GM12878 (cell line): ENCODE measurements around the gene SFMBT1. TPM values are rescaled to one million over a fixed set of nuclear protein-coding genes. Genes with fewer than 3 reads are reported as not detected.

Experiments used
- ATAC-seq: fragments of 200-7000 bp; cut with Tn5 transposase; 3 replicates; pipeline ENCODE4 v1.9.1; 2020; ENCODE audit warnings: mild to moderate bottlenecking, moderate library complexity
- BruUV-seq: library from RNA; stranded (reverse); fragments of 400-500 nt; replicated peaks from 2 replicates; lab custom pipeline; 2021; lab: Mats Ljungman, UMichigan
- CTCF ChIA-PET: fragments of 300-600 bp; sonication (Branson Sonifier 250); formaldehyde crosslinking; extraction: SDS; loops from one replicate; lab custom pipeline; 2021; ENCODE audit warnings: inconsistent platforms; lab: Yijun Ruan, JAX
- POLR2A ChIA-PET: fragments of 350-600 bp; formaldehyde crosslinking; extraction: SDS; loops from one replicate; lab custom pipeline; 2021; ENCODE audit warnings: inconsistent platforms; lab: Charles Lee
- RAD21 ChIA-PET: fragments of 300-600 bp; sonication (Branson Sonifier 250); formaldehyde crosslinking; loops from one replicate; lab custom pipeline; 2023; ENCODE audit warnings: antibody characterized with exemption; ENCODE audit not compliant: unreplicated experiment; lab: Charles Lee
- SMC1A ChIA-PET: fragments of 300-600 bp; sonication (Branson Sonifier 250); formaldehyde crosslinking; loops from one replicate; lab custom pipeline; 2023; ENCODE audit not compliant: unreplicated experiment, uncharacterized antibody; lab: Charles Lee
- DNase-seq: peaks from one replicate; pipeline ENCODE4 v3.0.0-alpha.2; 2011; ENCODE audit warnings: low read depth, low spot score
- FAIRE-seq: peaks from 3 replicates; lab custom pipeline; 2011; peaks lifted over from hg19 to GRCh38; lab: Jason Lieb, UNC
- H2AFZ ChIP-seq: 2 replicates; pipeline ENCODE4 v1.6.0; 2011; ENCODE audit warnings: low read depth, low read length, control low read depth; ENCODE audit not compliant: control insufficient read depth
- H3K27ac ChIP-seq: 2 replicates; pipeline ENCODE4 v1.5.1; 2011; ENCODE audit warnings: control low read depth; ENCODE audit not compliant: control insufficient read depth, insufficient read depth
- H3K27me3 ChIP-seq, 2 experiments: replicated peaks in 1 of 2; 2 replicates each; pipeline versions ENCODE4 v1.6.0 to v1.6.1; 2011; ENCODE audit warnings: low read length in 1 of 2; ENCODE audit not compliant: control insufficient read depth in 2 of 2, insufficient read depth in 2 of 2
- H3K36me3 ChIP-seq, 2 experiments: 2 replicates each; pipeline ENCODE4 v1.5.1; 2011; ENCODE audit warnings: low read length in 1 of 2; ENCODE audit not compliant: control insufficient read depth in 2 of 2, insufficient read depth in 2 of 2
- H3K4me1 ChIP-seq: 2 replicates; pipeline ENCODE4 v1.6.1; 2011; ENCODE audit warnings: mild to moderate bottlenecking, low read length, moderate library complexity, mixed read lengths; ENCODE audit not compliant: control insufficient read depth, insufficient read depth
- H3K4me2 ChIP-seq: 2 replicates; pipeline ENCODE4 v1.6.0; 2011; ENCODE audit warnings: control low read depth; ENCODE audit not compliant: control insufficient read depth, insufficient read depth
- H3K4me3 ChIP-seq: fragments of 200-600 bp; sonication (generic); 2 replicates; pipeline ENCODE4 v1.5.1; 2016
- H3K79me2 ChIP-seq: 2 replicates; pipeline ENCODE4 v1.6.0; 2011; ENCODE audit warnings: low read length; ENCODE audit not compliant: control insufficient read depth, insufficient read depth
- H3K9ac ChIP-seq: 2 replicates; pipeline ENCODE4 v1.8.0; 2011; ENCODE audit warnings: low read length, control low read depth, mixed read lengths; ENCODE audit not compliant: control insufficient read depth, insufficient read depth
- H3K9me3 ChIP-seq: replicated peaks from 3 replicates; pipeline ENCODE4 v1.5.1; 2011; ENCODE audit warnings: mild to moderate bottlenecking, low read length; ENCODE audit not compliant: control insufficient read depth, insufficient read depth
- H4K20me1 ChIP-seq: 2 replicates; pipeline ENCODE4 v1.6.0; 2011; ENCODE audit not compliant: control insufficient read depth, insufficient read depth
- BCL11A ChIP-seq: IDR thresholded peaks from 2 replicates; pipeline ENCODE4 v1.6.1; 2011; ENCODE audit warnings: low read depth, low read length
- CHD2 ChIP-seq: IDR thresholded peaks from 2 replicates; pipeline ENCODE4 v1.6.1; 2011; ENCODE audit warnings: low read depth, low read length, improper control_type of control experiment, borderline replicate concordance
- EED ChIP-seq: sonication (generic); IDR thresholded peaks from 2 replicates; pipeline ENCODE4 v1.6.1; 2016; ENCODE audit warnings: antibody characterized with exemption, low read depth
- EGR1 ChIP-seq, 2 experiments: IDR thresholded peaks; 1 replicate in 1 of 2; 2 replicates in 1 of 2; pipeline ENCODE4 v1.6.1; 2011 to 2012; ENCODE audit warnings: low read depth in 2 of 2, low read length in 2 of 2, borderline replicate concordance in 1 of 2, mild to moderate bottlenecking in 1 of 2, moderate library complexity in 1 of 2
- HDGF ChIP-seq: fragments of 450-650 bp; IDR thresholded peaks from 2 replicates; pipeline ENCODE4 v1.6.1; 2016; ENCODE audit warnings: antibody characterized with exemption
- IKZF2 ChIP-seq, 2 experiments: fragments of 450-650 bp; IDR thresholded peaks; 2 replicates each; pipeline ENCODE4 v1.6.1; 2017; ENCODE audit warnings: mild to moderate bottlenecking in 2 of 2, moderate library complexity in 2 of 2
- MTA2 ChIP-seq: fragments of 450-650 bp; IDR thresholded peaks from 2 replicates; pipeline ENCODE4 v1.6.1; 2016; ENCODE audit warnings: low read depth, mild to moderate bottlenecking, moderate library complexity
- NBN ChIP-seq: fragments of 450-650 bp; IDR thresholded peaks from 2 replicates; pipeline ENCODE4 v1.6.1; 2016
- NFIC ChIP-seq: IDR thresholded peaks from 2 replicates; pipeline ENCODE4 v1.6.1; 2012; ENCODE audit warnings: low read depth, mild to moderate bottlenecking, inconsistent platforms, low read length, moderate library complexity
- NR2F1 ChIP-seq: fragments of 450-650 bp; conservative IDR thresholded peaks from 2 replicates; pipeline ENCODE4 v1.6.1; 2017; ENCODE audit warnings: mild to moderate bottlenecking
- POLR2AphosphoS5 ChIP-seq: IDR thresholded peaks from 2 replicates; pipeline ENCODE4 v1.6.1; 2011; ENCODE audit warnings: mild to moderate bottlenecking, low read length, inconsistent platforms
- RUNX3 ChIP-seq: IDR thresholded peaks from 2 replicates; pipeline ENCODE4 v1.6.1; 2012; ENCODE audit warnings: low read length, inconsistent platforms
- SP1 ChIP-seq: IDR thresholded peaks from one replicate; pipeline ENCODE4 v1.6.1; 2011; ENCODE audit warnings: low read depth, low read length
- STAT1 ChIP-seq: fragments of 450-650 bp; conservative IDR thresholded peaks from 2 replicates; pipeline ENCODE4 v1.6.1; 2014; ENCODE audit warnings: antibody characterized with exemption, mild to moderate bottlenecking
- YY1 ChIP-seq: IDR thresholded peaks from 2 replicates; pipeline ENCODE4 v1.6.1; 2011; ENCODE audit warnings: low read depth, mild to moderate bottlenecking, low read length
- ZNF384 ChIP-seq: IDR thresholded peaks from 2 replicates; pipeline ENCODE4 v1.6.1; 2012; ENCODE audit warnings: low read depth, mild to moderate bottlenecking, low read length, improper control_type of control experiment, borderline replicate concordance
- ZSCAN29 ChIP-seq: fragments of 450-650 bp; IDR thresholded peaks from 2 replicates; pipeline ENCODE4 v1.6.1; 2017; ENCODE audit warnings: mild to moderate bottlenecking, moderate library complexity
- in situ Hi-C: fragments of 300-500 bp; cut with MboI; formaldehyde crosslinking; loops from 9 replicates; pipeline ENCODE4 v1.14.3; 2018; ENCODE audit warnings: mixed read lengths
- intact Hi-C: fragments of 100-400 bp; cut with micrococcal nuclease; formaldehyde crosslinking; loops from one replicate; pipeline ENCODE4 v1.14.2; 2022; ENCODE audit not compliant: unreplicated experiment
- polyA plus RNA-seq, 11 experiments: library from polyadenylated mRNA; depleted of rRNA in 4 of 11; unstranded in 6 of 11; stranded (reverse) in 5 of 11; fragments of >200 nt; fragmentation: Nextera tagmentation in 4 of 11; fragmentation: Illumina TruSeq in 1 of 11; extraction: Ambion mirVana in 4 of 11; extraction: Trizol in 1 of 11; gene quantifications; 1 replicate in 1 of 11; 2 replicates in 10 of 11; pipeline versions ENCODE4 v1.2.1 to v1.2.3, GENCODE V29; 2011 to 2016; ENCODE audit warnings: inconsistent platforms in 2 of 11, missing spikeins in 2 of 11, low read depth in 1 of 11
- total RNA-seq, 4 experiments: library from RNA; depleted of rRNA in 3 of 4; stranded (reverse); fragments of >200 nt in 3 of 4; fragmentation: Illumina TruSeq in 1 of 4; extraction: Trizol in 1 of 4; gene quantifications; 2 replicates each; pipeline versions ENCODE4 v1.2.1 to v1.2.3, GENCODE V29; 2013 to 2021
- TF ChIP-seq, protein P1 (sequence below): IDR thresholded peaks from 2 replicates; pipeline ENCODE4 v1.6.1; 2011; ENCODE audit warnings: mild to moderate bottlenecking, low read depth, low read length, moderate library complexity; ENCODE audit not compliant: insufficient replicate concordance
- TF ChIP-seq, protein P2 (sequence below): fragments of 450-650 bp; IDR thresholded peaks from 2 replicates; pipeline ENCODE4 v1.6.1; 2014; ENCODE audit warnings: mild to moderate bottlenecking
- TF ChIP-seq, protein P3 (sequence below): IDR thresholded peaks from 2 replicates; pipeline ENCODE4 v1.6.1; 2012; ENCODE audit warnings: low read depth, low read length, improper control_type of control experiment
- TF ChIP-seq, protein P4 (sequence below): fragments of 450-650 bp; IDR thresholded peaks from 2 replicates; pipeline ENCODE4 v1.6.1; 2016; ENCODE audit warnings: mild to moderate bottlenecking

Gene SFMBT1
- total and polyA plus RNA-seq, 10 of the 15 experiments (the other 5 are each of a cell fraction or from before 2014, with no cell fraction given), result 3.2 to 19.5 (median 11.4) TPM

DNA sequence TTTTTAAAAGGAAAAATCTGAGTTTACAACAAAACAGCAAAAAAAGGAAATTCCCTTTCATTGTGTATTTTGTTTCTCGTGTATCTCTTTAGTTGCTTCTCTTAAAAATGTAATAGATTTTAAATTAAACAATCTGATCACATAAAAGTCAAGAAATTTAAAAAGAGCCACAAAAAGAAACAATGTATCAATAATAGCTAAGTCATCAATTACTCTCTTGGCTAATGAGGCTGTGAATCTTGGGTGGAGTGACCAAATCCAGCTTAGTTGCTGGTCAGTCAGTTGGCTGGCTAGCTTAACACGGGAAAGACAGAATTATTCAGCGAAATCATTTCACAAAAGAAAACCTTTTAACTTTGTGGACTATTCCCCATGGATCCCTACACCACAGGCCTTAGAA, 3.2 kb downstream of the SFMBT1 start (continued):
- TF ChIP-seq, protein P1, sequence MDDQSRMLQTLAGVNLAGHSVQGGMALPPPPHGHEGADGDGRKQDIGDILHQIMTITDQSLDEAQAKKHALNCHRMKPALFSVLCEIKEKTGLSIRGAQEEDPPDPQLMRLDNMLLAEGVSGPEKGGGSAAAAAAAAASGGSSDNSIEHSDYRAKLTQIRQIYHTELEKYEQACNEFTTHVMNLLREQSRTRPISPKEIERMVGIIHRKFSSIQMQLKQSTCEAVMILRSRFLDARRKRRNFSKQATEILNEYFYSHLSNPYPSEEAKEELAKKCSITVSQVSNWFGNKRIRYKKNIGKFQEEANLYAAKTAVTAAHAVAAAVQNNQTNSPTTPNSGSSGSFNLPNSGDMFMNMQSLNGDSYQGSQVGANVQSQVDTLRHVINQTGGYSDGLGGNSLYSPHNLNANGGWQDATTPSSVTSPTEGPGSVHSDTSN, result no peak
- TF ChIP-seq BCL11A (no peak), POLR2AphosphoS5 (no peak), ZSCAN29 (no peak), YY1 (no peak), SP1 (no peak), MTA2 (no peak), CHD2 (no peak), EED (no peak), NFIC (no peak)
- TF ChIP-seq, protein P2, sequence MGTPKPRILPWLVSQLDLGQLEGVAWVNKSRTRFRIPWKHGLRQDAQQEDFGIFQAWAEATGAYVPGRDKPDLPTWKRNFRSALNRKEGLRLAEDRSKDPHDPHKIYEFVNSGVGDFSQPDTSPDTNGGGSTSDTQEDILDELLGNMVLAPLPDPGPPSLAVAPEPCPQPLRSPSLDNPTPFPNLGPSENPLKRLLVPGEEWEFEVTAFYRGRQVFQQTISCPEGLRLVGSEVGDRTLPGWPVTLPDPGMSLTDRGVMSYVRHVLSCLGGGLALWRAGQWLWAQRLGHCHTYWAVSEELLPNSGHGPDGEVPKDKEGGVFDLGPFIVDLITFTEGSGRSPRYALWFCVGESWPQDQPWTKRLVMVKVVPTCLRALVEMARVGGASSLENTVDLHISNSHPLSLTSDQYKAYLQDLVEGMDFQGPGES, result no peak
- TF ChIP-seq, protein P3, sequence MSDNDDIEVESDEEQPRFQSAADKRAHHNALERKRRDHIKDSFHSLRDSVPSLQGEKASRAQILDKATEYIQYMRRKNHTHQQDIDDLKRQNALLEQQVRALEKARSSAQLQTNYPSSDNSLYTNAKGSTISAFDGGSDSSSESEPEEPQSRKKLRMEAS, result no peak

DNA sequence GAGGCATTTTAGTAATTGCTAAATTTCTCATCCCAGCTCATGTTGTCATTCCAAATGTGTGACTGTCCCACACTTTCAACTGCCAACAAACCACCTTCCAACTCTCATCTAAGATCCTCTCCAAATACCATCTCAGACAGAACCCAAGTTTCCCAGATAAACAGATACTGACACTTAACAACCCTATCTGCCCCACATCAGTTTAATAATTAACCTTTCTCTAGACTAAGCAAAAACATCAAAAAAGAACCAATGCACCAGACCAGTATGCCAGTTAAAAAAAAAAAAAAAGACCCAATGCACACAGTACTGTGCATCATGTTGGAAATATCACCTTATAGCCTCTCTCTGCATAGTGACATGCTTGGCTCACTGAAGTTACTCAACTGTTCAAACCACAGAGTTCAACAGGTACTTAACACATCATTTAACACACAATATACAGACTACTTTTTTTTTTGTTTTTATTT, 5.5 kb downstream of the SFMBT1 start:
- peaks cover 40% of the 10 kb centered on the region for H3K4me1 ChIP-seq
- no peaks in the 10 kb centered on the region for H3K27me3 ChIP-seq

More for the DNA sequence above, 5.5 kb downstream of the SFMBT1 start:
- Histone ChIP-seq H3K9me3 (no peaks in the 10 kb centered on the region), H3K4me3 (no peak overlapping the region), H3K36me3 (no peaks in the 10 kb centered on the region), H3K4me2 (peak overlapping the region; percentile 26; the same call in 1 of the 2 replicates), H4K20me1 (no peaks in the 10 kb centered on the region), H3K27ac (no peak overlapping the region), H2AFZ (no peak overlapping the region), H3K9ac (no peak overlapping the region; the same call in 1 of the 2 replicates)
- ChIA-PET POLR2A (interaction anchor here (0.8 kb wide), 1 partner anchor 129 kb away, joined by 4 read pairs; no protein-coding TSS in a partner anchor), SMC1A (interaction anchor here (0.8 kb wide), 1 partner anchor 56 kb away, joined by 3 read pairs; no protein-coding TSS in a partner anchor), CTCF (interaction anchor here (0.7 kb wide), 1 partner anchor 122 kb away, joined by 3 read pairs; no protein-coding TSS in a partner anchor)
- BruUV-seq, result no TSS peak
- DNase-seq (no peak), ATAC-seq (peak; percentile 67), FAIRE-seq (no peak)
- intact Hi-C loops, result loop anchor here (5.0 to 10.0 kb wide), 2 partner anchors 58 to 336 kb away; partner anchors contain the start of genes GLT8D1 and SPCS1
- TF ChIP-seq, protein P4, sequence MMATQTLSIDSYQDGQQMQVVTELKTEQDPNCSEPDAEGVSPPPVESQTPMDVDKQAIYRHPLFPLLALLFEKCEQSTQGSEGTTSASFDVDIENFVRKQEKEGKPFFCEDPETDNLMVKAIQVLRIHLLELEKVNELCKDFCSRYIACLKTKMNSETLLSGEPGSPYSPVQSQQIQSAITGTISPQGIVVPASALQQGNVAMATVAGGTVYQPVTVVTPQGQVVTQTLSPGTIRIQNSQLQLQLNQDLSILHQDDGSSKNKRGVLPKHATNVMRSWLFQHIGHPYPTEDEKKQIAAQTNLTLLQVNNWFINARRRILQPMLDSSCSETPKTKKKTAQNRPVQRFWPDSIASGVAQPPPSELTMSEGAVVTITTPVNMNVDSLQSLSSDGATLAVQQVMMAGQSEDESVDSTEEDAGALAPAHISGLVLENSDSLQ, result peak; percentile 39; the same call in 1 of the 2 replicates
- TF ChIP-seq NR2F1 (peak; percentile 46; the same call in 1 of the 2 replicates), EGR1 (IDR thresholded peaks at IDR 0.05; ENCODE audit: borderline replicate concordance in 1 of 2, low read depth in 2 of 2, low read length in 2 of 2) (no peak), IKZF2 (IDR thresholded peaks at IDR 0.05) (peak; percentile 15 to 32; a peak in 2 of 4 replicates), STAT1 (no peak), NBN (peak; percentile 73), RUNX3 (peak; percentile 66), ZNF384 (peak; percentile 78), HDGF (peak; percentile 64; the same call in 1 of the 2 replicates)
- TF ChIP-seq, all 136 proteins: peak for 7
- RAD21 ChIA-PET, result no interaction called here
- in situ Hi-C loops, result no loop called here
- H3K79me2 ChIP-seq, result peaks cover 54% of the 10 kb centered on the region
